ENCODE results near the gene RNU11.

RNU11 gene

GRCh38 chr1:28666806-28667205 lies 18.4 kb downstream of the RNU11 start:
- TF ChIP-seq MAX (IDR thresholded peaks at IDR 0.05) = no peak
- no peak for TF ChIP-seq TCF12 (IDR thresholded peaks at IDR 0.05; ENCODE audit: low read depth)
- TF ChIP-seq RAD21 (IDR thresholded peaks at IDR 0.05; ENCODE audit: low read depth) = no peak
- no peak for TF ChIP-seq CREB1 (IDR thresholded peaks at IDR 0.05; ENCODE audit: low read depth)
- TF ChIP-seq NFIC (IDR thresholded peaks at IDR 0.05) = no peak
- no peak for TF ChIP-seq ZBTB7A (IDR thresholded peaks at IDR 0.05; ENCODE audit: low read depth)
- TF ChIP-seq YY1 (IDR thresholded peaks at IDR 0.05; ENCODE audit: low read depth) = no peak
- no peak for TF ChIP-seq USF1 (IDR thresholded peaks at IDR 0.05)
- TF ChIP-seq TEAD4 (IDR thresholded peaks at IDR 0.05) = no peak
- TF ChIP-seq TAF1 (IDR thresholded peaks at IDR 0.05; ENCODE audit: low read depth) = no peak
- no peak for TF ChIP-seq REST (IDR thresholded peaks at IDR 0.05; ENCODE audit: low read depth)
- TF ChIP-seq EP300 (IDR thresholded peaks at IDR 0.05; ENCODE audit: borderline replicate concordance) = no peak
- no peak for TF ChIP-seq CEBPB (IDR thresholded peaks at IDR 0.05)
- TF ChIP-seq EGR1 (IDR thresholded peaks at IDR 0.05) = no peak

GRCh38 chr1:28668191-28668955 lies 20.0 kb downstream of the RNU11 start, which contains the start of gene GMEB1:
Gene GMEB1, plus strand, starts transcription at chr1:28668784. Its CDS starts 14,829 bp downstream, at chr1:28683613.
- no peak for TF ChIP-seq TCF12 (IDR thresholded peaks at IDR 0.05; ENCODE audit: low read depth)
- TF ChIP-seq EP300 (IDR thresholded peaks at IDR 0.05; ENCODE audit: borderline replicate concordance) = 0 out of 2 replicates have a peak, but pooled peaks have one; percentile 11
- TF ChIP-seq MAX (IDR thresholded peaks at IDR 0.05) = peak; percentile 48; the same call in 1 of the 2 replicates
- TF ChIP-seq TAF1 (IDR thresholded peaks at IDR 0.05; ENCODE audit: low read depth) = peak; percentile 20; the same call in 1 of the 2 replicates

- peak; percentile 58 for TF ChIP-seq MAX (IDR thresholded peaks at IDR 0.05)
- no peak for TF ChIP-seq FOXM1 (IDR thresholded peaks at IDR 0.05; ENCODE audit: borderline replicate concordance, low read depth)
- peak; percentile 86 for TF ChIP-seq ZBTB7A (IDR thresholded peaks at IDR 0.05; ENCODE audit: low read depth)
- no peak for TF ChIP-seq YY1 (IDR thresholded peaks at IDR 0.05; ENCODE audit: low read depth)
- TF ChIP-seq TAF1 (IDR thresholded peaks at IDR 0.05; ENCODE audit: low read depth) = peak; percentile 39; the same call in 1 of the 2 replicates
- TF ChIP-seq EGR1 (IDR thresholded peaks at IDR 0.05) = no peak
Measured at GRCh38 chr1:28668956-28669723, 20.7 kb downstream of the RNU11 start.

- no peak for TF ChIP-seq REST (IDR thresholded peaks at IDR 0.05; ENCODE audit: low read depth)
- no peak for TF ChIP-seq ZBTB7A (IDR thresholded peaks at IDR 0.05; ENCODE audit: low read depth)
- TF ChIP-seq EGR1 (IDR thresholded peaks at IDR 0.05) = no peak
- no peak for TF ChIP-seq TEAD4 (IDR thresholded peaks at IDR 0.05)
- TF ChIP-seq MAX (IDR thresholded peaks at IDR 0.05) = no peak
- no peak for TF ChIP-seq CREB1 (IDR thresholded peaks at IDR 0.05; ENCODE audit: low read depth)
Measured at GRCh38 chr1:28671254-28671780, 22.9 kb downstream of the RNU11 start.

- TF ChIP-seq MAX (IDR thresholded peaks at IDR 0.05) = no peak
Measured at GRCh38 chr1:28675924-28676257, 27.5 kb downstream of the RNU11 start.

GRCh38 chr1:28680151-28680550 lies 31.8 kb downstream of the RNU11 start:
- no peak for TF ChIP-seq YY1 (IDR thresholded peaks at IDR 0.05; ENCODE audit: low read depth)
- no peak for TF ChIP-seq NFIC (IDR thresholded peaks at IDR 0.05)
- no peak for TF ChIP-seq CREB1 (IDR thresholded peaks at IDR 0.05; ENCODE audit: low read depth)
- TF ChIP-seq EP300 (IDR thresholded peaks at IDR 0.05; ENCODE audit: borderline replicate concordance) = no peak
- no peak for TF ChIP-seq RAD21 (IDR thresholded peaks at IDR 0.05; ENCODE audit: low read depth)
- TF ChIP-seq EGR1 (IDR thresholded peaks at IDR 0.05) = no peak
- no peak for TF ChIP-seq USF1 (IDR thresholded peaks at IDR 0.05)
- no peak for TF ChIP-seq TEAD4 (IDR thresholded peaks at IDR 0.05)
- no peak for TF ChIP-seq CEBPB (IDR thresholded peaks at IDR 0.05)
- no peak for TF ChIP-seq TCF12 (IDR thresholded peaks at IDR 0.05; ENCODE audit: low read depth)
- no peak for TF ChIP-seq MAX (IDR thresholded peaks at IDR 0.05)

Data from Ishikawa (cell line).